ENCODE measurements around the gene MED7. TPM values are rescaled to one million over a fixed set of nuclear protein-coding genes. Genes with fewer than 3 reads are reported as not detected.

Gene MED7
- total and polyA plus RNA-seq, 9 of the 15 experiments (the other 6 are each of a cell fraction or from before 2014, with no cell fraction given): 4.5 to 38.7 (median 12.2) TPM

GRCh38 chr5:157167214-157167621 lies 24.6 kb upstream of the MED7 start (continued):
- no peak for TF ChIP-seq EGR1 (conservative IDR thresholded peaks at IDR 0.05)

- Histone ChIP-seq H4K20me1 (replicated peaks; ENCODE audit: control insufficient read depth, insufficient read depth, low read length) (no peaks in the 10 kb centered on the region), H3K9me3 (replicated peaks; ENCODE audit: control insufficient read depth, insufficient read depth, low read depth, low read length) (no peaks in the 10 kb centered on the region), H3K27ac (ENCODE audit: extremely low read depth, low read depth, low read length) (no peak within 1 kb of the TSS), H3K36me3 (ENCODE audit: control insufficient read depth, insufficient read depth, low read length) (no peaks in the 10 kb centered on the region), H3K4me1 (replicated peaks in 1 of 2; ENCODE audit: control insufficient read depth in 2 of 2, insufficient read depth in 2 of 2, low read length in 2 of 2) (no peaks in the 10 kb centered on the region), H2AFZ (ENCODE audit: low read depth, low read length) (no peak within 1 kb of the TSS), H3K27me3 (ENCODE audit: control insufficient read depth in 2 of 2, insufficient read depth in 2 of 2, low read length in 2 of 2) (peaks cover 9 to 35% of the 10 kb centered on the region in 2 experiments; a peak in 3 of 5 replicates), H3K9ac (ENCODE audit: insufficient read depth in 1 of 2, low read depth in 2 of 2, low read length in 2 of 2) (no peak within 1 kb of the TSS), H3K79me2 (ENCODE audit: control insufficient read depth, insufficient read depth, low read length) (no peaks in the 10 kb centered on the region), H3K4me2 (ENCODE audit: insufficient read depth, low read length) (no peak within 1 kb of the TSS), H3K4me3 (no peak within 1 kb of the TSS), H3K9me1 (ENCODE audit: control insufficient read depth, insufficient read depth, low read length) (no peaks in the 10 kb centered on the region)
- DNase-seq (ENCODE audit: extremely low read depth in 1 of 4, low spot score in 3 of 4): no peak
- POLR2A ChIA-PET: no interaction called here
- CTCF ChIA-PET (ENCODE audit: low intra/inter-chr PET ratio): no interaction called here
- 0% methylated on average over 7 of the region's 7 CpGs for WGBS (ENCODE audit: insufficient coverage, low coverage, missing lambda C conversion rate)
- FAIRE-seq: no peak
- in situ Hi-C loops (cut with MboI): no loop called here
- no TSS peak for BruUV-seq (replicated peaks)
- no peak for ATAC-seq
- intact Hi-C loops (cut with micrococcal nuclease): no loop called here
- TF ChIP-seq CBX8 (IDR thresholded peaks at IDR 0.05; ENCODE audit: borderline replicate concordance, extremely low read depth, low read depth, low read length, poor library complexity, severe bottlenecking): no peak
- no peak for TF ChIP-seq TBL1XR1 (IDR thresholded peaks at IDR 0.05; ENCODE audit: low read length in 2 of 2)
- no peak for TF ChIP-seq MED1 (CRISPR knock-in tag; IDR thresholded peaks at IDR 0.05; ENCODE audit: borderline replicate concordance)
- no peak for TF ChIP-seq POLR3G (IDR thresholded peaks at IDR 0.05; ENCODE audit: extremely low read depth, insufficient read length, insufficient replicate concordance)
- no peak for TF ChIP-seq TOE1 (IDR thresholded peaks at IDR 0.05; ENCODE audit: borderline replicate concordance)
- TF ChIP-seq TOE1 (CRISPR knock-in tag; IDR thresholded peaks at IDR 0.05; ENCODE audit: borderline replicate concordance, low read depth): no peak
- TF ChIP-seq ATF2 (CRISPR knock-in tag; IDR thresholded peaks at IDR 0.05): no peak
- no peak for TF ChIP-seq CCAR2 (IDR thresholded peaks at IDR 0.05; ENCODE audit: low read depth, low read length)
- no peak for TF ChIP-seq NFXL1 (CRISPR knock-in tag; IDR thresholded peaks at IDR 0.05)
- TF ChIP-seq VEZF1 (CRISPR knock-in tag; IDR thresholded peaks at IDR 0.05): no peak
- no peak for TF ChIP-seq SRF (CRISPR knock-in tag; IDR thresholded peaks at IDR 0.05)
- TF ChIP-seq ZNF408 (CRISPR knock-in tag; IDR thresholded peaks at IDR 0.05; ENCODE audit: low read depth): no peak
- no peak for TF ChIP-seq PYGO2 (tag; IDR thresholded peaks at IDR 0.05)
- no peak for TF ChIP-seq ETV5 (CRISPR knock-in tag; IDR thresholded peaks at IDR 0.05; ENCODE audit: low read depth)
- TF ChIP-seq ZNF780A (CRISPR knock-in tag; IDR thresholded peaks at IDR 0.05): no peak
- no peak for TF ChIP-seq SMARCC2 (IDR thresholded peaks at IDR 0.05; ENCODE audit: low read depth)
- no peak for TF ChIP-seq GABPB1 (CRISPR knock-in tag; IDR thresholded peaks at IDR 0.05)
Measured at GRCh38 chr5:157166214-157167213, 23.8 kb upstream of the MED7 start, which contains the start of gene GARIN3. TSS of gene GARIN3 (minus strand) at chr5:157166264. CDS start at chr5:157166168, 96 bp downstream.
